Non-pigmented ciliary epithelial cell (primary cell): ENCODE measurements around the gene P2RY8.
A peak's percentile ranks its signal among the peaks of the same experiment; 100 is the strongest.
"Not testable (repeated sequence)": the region's sequence is repeated elsewhere in the genome, so short reads cannot be mapped to it uniquely, and the experiment has no call there.

Experiments
- DNase-seq: peaks from one replicate; pipeline ENCODE4 v3.0.0-alpha.2; 2010; ENCODE audit warnings: low read depth

Gene P2RY8

DNA sequence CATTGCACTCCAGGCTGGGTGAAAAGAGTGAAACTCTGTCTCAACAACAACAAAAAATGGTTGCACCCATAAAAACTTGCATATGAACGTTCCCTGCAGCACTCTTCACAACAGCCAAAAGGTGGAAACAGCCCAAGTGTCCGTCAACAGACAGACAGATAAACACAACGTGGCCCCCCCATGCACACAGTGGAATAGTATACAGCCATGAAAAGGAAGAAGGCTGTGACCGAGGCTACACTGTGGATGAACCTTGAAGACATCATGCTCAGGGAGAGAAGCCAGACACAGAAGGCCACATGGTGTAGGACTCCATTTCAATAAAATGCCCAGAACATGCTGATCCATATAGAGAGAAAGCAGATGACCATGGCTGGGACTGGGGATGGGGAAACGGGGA is 50.8 kb downstream of the P2RY8 start:
- no peak for DNase-seq

DNA sequence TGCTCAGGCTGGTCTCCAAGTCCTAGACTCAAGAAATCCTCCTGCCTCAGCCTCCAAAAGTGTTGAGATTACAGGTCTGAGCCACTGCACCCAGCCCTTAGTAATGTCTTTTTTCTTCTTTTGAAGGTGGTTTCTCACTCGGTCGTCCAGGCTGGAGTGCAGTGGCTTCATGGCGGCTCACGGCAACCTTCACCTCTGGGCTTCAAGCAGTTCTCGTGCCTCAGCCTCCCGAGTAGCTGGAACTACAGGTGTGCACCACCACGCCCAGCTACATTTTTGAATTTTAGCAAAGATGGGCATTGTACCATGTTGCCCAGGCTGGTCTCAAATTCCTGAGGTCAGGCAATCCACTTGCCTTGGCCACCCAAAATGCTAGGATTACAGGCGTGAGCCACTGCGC is 52.0 kb downstream of the P2RY8 start:
- no peak for DNase-seq

DNA sequence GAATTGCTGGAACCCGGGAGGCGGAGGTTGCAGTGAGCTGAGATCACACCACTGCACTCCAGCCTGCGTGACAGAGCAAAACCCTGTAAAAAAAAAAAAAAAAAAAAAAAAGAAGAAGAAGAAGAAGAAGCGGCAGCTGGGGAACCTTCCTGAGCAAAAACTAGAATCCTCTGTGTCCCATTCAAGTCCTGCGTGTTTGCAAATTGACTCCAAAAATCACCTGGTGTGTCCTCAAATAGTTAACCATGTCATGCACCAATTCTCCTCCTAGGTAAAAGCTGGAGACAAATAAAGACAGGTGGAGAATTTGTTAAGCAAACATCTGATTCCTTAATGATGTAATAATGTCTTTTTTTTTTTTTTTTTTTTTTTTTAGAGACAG is 52.4 kb downstream of the P2RY8 start:
- no peak for DNase-seq

DNA sequence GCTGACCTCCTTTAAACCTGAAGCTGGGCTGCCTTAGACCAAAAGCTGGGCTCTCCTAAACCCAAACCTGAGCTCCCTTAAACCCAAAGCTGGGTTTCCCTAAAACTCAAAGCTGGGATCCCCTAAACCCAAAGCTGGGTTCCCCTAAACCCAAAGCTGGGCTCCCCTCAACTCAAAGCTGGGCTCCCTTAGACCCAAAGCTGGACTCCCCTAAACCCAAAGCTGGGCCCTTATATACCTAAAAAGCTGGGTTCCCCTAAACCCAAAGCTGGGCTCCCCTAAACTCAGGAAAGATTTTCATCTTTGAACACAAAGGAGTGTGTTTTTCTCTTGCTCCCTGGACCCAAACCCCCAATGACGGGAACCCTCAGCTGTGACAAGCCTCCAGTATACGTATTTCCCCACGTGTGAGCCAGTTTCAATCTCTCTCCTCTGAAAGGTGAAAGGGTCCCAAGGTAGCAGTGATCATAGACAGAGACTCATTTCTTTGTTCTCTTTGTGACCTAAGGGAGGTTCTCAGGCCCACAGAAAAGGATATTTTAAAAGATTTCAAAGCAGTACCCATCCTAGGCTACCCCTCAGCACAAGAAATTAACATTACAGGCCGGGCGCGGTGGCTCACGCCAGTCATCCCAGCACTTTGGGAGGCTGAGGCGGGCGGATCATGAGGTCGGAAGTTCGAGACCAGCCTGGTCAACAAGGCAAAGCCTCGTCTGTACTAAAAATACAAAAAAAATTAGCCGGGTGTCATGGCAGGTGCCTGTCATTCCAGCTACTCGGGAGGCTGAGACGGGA is 52.9 kb downstream of the P2RY8 start:
- no peak for DNase-seq

- DNase-seq, result not testable (repeated sequence)
Observed at GRCh38 chrX:1482530-1482928, 54.5 kb downstream of the P2RY8 start.

- peak; percentile 64 for DNase-seq
Observed at GRCh38 chrX:1481636-1482529, 55.1 kb downstream of the P2RY8 start.

GRCh38 chrX:1480082-1480785 is 56.8 kb downstream of the P2RY8 start:
- DNase-seq, result no peak

DNA sequence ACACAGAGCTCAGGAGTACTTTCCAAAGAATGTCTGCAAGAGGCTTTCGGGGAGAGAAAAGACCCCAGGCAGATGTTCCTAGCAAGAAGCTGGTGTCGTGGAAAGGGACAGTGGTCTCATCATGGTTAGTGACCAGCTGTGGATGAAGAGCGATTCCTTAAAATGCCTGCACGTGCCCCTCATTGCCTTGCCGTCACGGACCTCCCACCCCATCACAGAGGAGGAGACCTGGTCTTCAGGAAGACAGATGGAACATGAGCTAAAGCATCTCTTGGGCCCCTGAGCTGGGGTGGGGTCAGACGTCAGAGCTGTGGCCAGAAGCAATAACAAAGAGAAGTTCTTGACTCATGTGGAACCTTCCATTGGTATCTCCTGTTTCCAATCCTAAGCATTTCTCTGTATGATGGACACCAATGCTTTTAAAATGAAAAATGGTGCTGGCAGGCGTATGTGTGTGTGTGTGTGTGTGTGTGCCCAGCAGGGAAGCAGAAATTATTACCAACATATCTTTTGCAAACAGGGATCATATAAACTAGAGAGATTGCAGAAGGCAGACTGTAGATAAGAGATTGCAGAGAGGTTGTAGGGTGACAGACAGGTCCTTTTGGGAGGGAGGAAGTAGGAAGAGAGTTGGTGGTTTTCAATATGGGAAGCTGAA is 59.1 kb downstream of the P2RY8 start:
- DNase-seq, result no peak

DNA sequence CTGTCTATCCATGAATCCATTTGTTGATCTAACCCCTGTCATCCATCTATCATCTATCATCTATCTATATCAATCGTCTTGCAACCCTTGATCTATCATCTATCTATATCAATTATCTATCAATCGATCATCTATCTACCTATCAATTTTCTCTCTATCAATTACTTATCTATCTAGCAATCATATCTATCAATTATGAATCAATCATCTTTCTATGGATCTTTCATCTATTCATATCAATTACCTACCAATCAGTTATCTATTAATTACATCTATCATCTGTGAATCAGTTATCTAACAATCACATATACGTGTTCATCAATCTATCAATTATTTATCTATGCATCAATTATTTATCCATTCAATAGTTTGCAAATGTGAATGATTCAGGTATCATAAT is 59.8 kb downstream of the P2RY8 start:
- DNase-seq, result no peak

GRCh38 chrX:1476682-1477081 is 60.3 kb downstream of the P2RY8 start:
- DNase-seq, result no peak

DNA sequence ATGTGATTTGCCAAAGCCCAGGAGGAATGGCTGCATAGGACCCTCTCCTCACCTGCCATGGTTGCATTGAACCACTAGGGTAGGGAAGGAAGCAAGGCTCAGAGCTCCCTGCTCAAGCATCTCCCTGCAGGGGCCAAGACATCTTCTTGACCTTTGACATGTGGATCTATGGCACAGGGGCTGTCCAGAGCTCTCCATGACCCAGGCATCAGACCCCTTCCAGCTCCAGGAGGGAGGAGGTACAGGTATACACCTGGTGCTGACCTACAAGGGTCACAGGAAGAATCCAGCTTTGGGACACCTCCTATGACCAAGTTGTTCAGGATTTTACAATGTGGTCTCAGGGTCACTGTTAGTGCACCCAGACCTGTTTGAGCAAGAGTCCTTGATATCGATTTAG is 61.1 kb downstream of the P2RY8 start:
- DNase-seq, result no peak

DNA sequence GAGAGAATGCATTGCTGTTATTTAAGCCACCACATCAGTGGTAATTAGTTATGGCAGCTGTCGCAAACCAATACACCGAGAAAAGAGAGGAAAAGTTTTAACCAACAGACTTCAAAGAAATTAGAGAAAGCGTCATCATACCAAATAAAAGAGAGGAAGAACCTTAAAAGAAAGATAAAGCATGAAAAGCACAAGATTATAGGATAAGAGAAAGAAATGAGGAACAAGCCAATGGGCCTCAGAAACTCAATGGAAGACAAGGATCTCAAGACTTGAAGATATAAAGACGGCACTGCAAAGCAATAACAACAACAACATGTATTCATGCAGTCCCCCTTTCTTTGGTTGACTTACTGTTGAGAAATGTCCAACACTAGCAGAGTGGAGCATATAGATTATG is 61.5 kb downstream of the P2RY8 start:
- no peak for DNase-seq

- not testable (repeated sequence) for DNase-seq
Observed at GRCh38 chrX:1474593-1474992, 62.4 kb downstream of the P2RY8 start.

- no peak for DNase-seq
Observed at GRCh38 chrX:1472975-1473374, 64.0 kb downstream of the P2RY8 start.

DNA sequence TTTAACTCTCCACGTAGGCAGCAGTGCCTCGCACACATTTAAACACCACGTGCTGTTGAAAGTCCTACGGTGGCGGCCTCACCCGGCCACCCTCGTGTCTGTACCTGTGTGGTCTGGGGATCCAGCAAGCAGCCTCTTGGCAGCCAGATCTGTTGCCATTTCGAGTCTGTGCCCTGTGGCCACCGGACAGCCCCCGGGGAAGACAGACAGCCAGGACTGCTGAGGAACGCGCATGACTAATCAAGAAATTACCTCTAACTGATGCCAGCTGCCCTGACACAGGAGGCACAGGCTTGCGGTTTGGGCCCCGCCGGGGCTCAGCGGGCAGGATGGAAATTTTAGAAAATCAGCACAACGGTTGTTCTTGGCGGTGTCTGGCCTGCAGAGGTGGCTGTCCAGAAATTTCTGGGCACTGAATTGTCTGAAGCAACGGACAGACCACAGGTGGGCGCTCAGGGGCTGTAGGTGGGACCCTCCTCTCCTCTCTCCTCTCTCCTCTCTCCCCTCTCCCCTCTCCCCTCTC is 68.7 kb downstream of the P2RY8 start:
- DNase-seq, result no peak

GRCh38 chrX:1466971-1467561 is 69.9 kb downstream of the P2RY8 start:
- no peak for DNase-seq

GRCh38 chrX:1466232-1466661 is 70.7 kb downstream of the P2RY8 start:
- DNase-seq, result no peak

- no peak for DNase-seq
Observed at GRCh38 chrX:1465286-1466231, 71.4 kb downstream of the P2RY8 start.

DNA sequence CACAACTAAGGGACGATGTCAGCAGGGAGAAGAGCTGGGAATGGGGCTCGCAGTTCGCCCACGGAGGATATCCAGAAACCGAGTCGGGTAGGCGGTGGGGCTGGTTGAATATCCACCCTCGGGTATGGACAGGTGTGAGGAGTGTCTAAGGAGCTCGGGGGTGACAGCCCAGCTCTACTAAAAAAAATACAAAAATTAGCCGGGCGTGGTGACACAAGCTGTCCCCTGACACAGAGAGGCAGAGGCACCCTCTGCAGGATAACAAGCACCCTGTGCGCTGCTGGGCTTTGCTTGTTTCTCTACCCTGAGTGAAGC is 72.1 kb downstream of the P2RY8 start:
- DNase-seq, result no peak
